Body of pancreas (tissue), 4 donors: ENCODE measurements around the gene MAP3K5.
"Not testable (repeated sequence)": the region's sequence is repeated elsewhere in the genome, so short reads cannot be mapped to it uniquely, and the experiment has no call there.

ENCODE experiments used
- POLR2A ChIP-seq, 3 donors: fragments of 450-650 bp; IDR thresholded peaks; one replicate each; pipeline ENCODE4 v1.6.1; 2016; ENCODE audit warnings: antibody characterized with exemption in 3 of 3, mild to moderate bottlenecking in 2 of 3
- TF ChIP-seq, protein P1 (sequence below), 7 experiments: fragments of 450-650 bp in 4 of 7; fragments of 200-600 bp in 3 of 7; sonication (generic) in 3 of 7; IDR thresholded peaks; one replicate each; pipeline ENCODE4 v1.5.1; 2016 to 2019; ENCODE audit warnings: antibody characterized with exemption in 7 of 7

DNA sequence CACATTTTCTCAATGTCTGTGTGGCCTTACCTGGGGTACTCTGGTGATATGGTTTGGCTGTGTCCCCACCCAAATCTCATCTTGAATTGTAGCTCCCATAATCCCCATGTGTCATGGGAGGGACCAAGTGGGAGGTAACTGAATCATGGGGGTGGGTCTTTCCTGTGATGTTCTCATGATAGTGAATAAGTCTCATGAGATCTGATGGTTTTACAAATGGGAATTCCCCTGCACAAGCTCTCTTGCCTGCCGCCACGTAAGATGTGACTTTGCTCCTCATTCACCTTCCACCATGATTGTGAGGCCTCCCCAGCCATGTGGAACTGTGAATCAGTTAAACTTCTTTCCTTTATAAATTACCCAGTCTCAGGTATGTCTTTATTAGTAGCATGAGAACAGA lies 201.4 kb downstream of the MAP3K5 start:
- TF ChIP-seq, protein P1, sequence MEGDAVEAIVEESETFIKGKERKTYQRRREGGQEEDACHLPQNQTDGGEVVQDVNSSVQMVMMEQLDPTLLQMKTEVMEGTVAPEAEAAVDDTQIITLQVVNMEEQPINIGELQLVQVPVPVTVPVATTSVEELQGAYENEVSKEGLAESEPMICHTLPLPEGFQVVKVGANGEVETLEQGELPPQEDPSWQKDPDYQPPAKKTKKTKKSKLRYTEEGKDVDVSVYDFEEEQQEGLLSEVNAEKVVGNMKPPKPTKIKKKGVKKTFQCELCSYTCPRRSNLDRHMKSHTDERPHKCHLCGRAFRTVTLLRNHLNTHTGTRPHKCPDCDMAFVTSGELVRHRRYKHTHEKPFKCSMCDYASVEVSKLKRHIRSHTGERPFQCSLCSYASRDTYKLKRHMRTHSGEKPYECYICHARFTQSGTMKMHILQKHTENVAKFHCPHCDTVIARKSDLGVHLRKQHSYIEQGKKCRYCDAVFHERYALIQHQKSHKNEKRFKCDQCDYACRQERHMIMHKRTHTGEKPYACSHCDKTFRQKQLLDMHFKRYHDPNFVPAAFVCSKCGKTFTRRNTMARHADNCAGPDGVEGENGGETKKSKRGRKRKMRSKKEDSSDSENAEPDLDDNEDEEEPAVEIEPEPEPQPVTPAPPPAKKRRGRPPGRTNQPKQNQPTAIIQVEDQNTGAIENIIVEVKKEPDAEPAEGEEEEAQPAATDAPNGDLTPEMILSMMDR (IDR thresholded peaks at IDR 0.05): not testable (repeated sequence)
- not testable (repeated sequence) for TF ChIP-seq POLR2A (IDR thresholded peaks at IDR 0.05)
